GM20000 (cell line): ENCODE results near the gene RSF1.

Experiments used
- DNase-seq: peaks from one replicate; pipeline ENCODE4 v3.0.0; 2012; ENCODE audit warnings: low spot score
- CTCF ChIP-seq: IDR thresholded peaks from 2 replicates; pipeline ENCODE4 v1.5.1; 2012; ENCODE audit warnings: mild to moderate bottlenecking, control low read depth; ENCODE audit errors: extremely low read depth, missing control alignments

The RSF1 gene

DNA sequence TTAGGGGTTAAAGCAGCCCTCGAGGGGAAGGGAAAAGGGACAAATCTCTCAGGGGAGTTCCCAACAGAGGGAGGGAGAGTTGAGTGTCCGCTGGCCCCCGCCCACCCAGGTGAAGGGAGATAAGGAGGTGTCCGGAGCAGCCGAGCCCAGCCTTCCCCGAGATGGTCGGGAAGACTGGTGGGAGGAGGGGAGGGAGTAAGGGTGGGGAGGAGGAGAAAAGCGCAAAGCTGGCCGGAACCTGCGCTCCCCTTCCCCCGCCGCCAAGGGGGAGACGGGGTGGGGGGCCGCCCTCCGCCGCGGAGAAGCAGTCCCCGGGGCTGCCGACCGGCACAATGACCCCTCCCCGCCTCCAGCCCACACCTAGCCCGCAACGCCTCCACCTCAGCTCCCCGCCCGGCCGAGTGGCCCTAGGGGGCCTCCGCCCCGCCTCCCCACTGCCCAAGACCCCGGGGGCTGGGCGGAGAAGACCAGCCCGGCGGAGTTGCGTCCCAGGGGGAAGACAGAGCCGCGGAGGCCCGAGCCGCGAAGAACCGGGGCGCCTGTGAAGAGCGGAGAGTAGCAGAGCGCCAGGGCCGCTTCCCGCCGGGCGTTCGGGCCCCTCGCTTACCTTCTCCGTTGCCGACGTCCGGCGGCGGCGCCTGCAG lies 479 bp downstream of the RSF1 start:
- no peak for TF ChIP-seq CTCF
- DNase-seq: peak; percentile 40

DNA sequence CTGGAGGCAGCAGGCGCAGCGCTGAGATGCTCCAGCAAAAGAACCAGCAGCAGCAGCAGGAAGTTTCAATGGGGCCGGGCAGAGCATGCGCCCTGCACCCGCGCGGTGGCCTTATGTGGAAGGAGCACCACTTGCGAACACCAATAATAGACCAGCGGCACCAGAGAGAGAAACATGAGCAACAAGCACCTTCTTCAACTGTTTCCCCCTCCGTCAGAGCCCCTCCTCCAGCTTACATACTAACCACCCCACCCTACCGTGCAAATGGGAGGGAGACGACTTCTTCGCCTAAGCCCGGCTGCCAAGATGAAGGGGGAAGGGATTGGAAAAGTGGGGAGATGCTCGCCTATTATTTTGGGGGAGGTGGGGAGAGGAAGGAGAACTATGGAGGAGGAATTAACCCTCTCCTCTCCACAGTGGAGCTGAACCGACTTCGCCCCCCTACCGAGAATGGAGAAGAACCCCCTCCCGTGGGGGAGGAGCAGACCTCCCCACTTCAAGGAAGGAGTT lies 1.1 kb downstream of the RSF1 start:
- peak; percentile 83 for DNase-seq
- TF ChIP-seq CTCF: no peak

DNA sequence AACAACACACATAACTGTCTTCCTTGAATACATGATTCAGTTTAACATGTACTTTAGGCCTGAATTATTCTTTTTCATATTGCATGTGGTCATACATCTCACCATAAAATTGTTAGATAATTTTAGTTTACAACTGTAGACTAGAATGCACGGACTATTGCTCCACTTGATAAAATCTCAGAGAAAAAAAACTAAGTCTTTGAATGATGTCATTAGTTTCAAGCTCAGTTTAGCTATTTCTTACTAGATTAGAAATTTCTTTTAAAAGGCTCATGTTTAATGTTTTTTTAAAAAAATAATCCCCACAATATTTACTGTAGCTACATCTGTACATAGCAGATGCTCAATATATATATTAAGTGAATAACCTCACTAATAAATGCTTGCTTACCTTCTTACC lies 5.1 kb downstream of the RSF1 start:
- TF ChIP-seq CTCF: no peak
- DNase-seq: no peak

- DNase-seq: no peak
- TF ChIP-seq CTCF: no peak
Observed at GRCh38 chr11:77814848-77815247, 5.7 kb downstream of the RSF1 start.

DNA sequence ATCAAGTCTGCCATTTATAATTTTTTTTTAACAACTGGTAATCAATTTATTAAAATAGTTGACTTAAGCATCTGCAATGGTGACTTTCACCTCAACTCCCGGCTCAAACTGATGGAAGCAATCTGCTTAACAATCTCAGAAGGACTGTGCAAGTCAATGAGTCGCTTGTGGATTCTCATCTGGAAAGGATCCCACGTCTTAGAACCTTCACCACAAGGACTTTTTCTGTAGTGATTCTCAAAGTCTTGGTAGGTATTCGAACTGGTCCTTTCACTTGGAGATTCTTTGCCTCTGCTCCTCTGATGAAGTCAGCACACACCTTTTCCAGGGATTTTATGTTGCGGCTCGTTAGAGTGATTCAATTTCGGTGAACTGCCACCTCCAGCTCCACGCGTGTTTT lies 7.3 kb downstream of the RSF1 start:
- DNase-seq: no peak
- TF ChIP-seq CTCF: no peak

GRCh38 chr11:77806993-77807392 lies 13.5 kb downstream of the RSF1 start:
- TF ChIP-seq CTCF: no peak
- no peak for DNase-seq

GRCh38 chr11:77806415-77806814 lies 14.1 kb downstream of the RSF1 start:
- no peak for DNase-seq
- TF ChIP-seq CTCF: no peak
